HCEC 1CT (cell line): ENCODE results near the gene PTGIR.

ENCODE experiments used
- DNase-seq: peaks from one replicate; pipeline ENCODE4 v3.0.0-alpha.2; 2017

PTGIR gene

GRCh38 chr19:46624958-46625661 is at the start of gene PTGIR:
Gene PTGIR (minus strand): TSS chr19:46625089. CDS start chr19:46624225, 864 bp downstream.
- peak; percentile 70 for DNase-seq

DNA sequence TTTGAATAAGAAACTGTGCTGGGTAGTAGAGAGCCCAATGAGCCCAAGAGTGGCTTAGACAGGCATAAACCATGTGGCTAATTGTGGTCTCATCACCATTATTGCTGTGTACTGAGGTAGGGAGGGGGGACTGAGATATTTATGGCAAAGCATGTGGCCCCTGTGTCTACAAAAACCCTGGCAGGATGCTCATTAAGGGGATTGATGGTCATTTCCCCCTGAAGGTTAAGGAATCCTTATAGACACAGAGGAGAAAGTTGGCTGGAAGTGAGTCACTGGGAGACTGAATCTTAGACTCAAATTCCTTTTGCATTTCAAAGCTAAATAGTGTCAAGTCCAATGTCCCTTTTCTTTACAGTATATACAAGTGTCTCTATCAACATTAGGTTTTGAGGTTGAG is 45.9 kb upstream of the PTGIR start:
- peak; percentile 2 for DNase-seq

GRCh38 chr19:46668662-46669061 is 43.8 kb upstream of the PTGIR start:
- no peak for DNase-seq

- no peak for DNase-seq
These were observed 40.2 kb upstream of the PTGIR start for GRCh38 chr19:46665072-46665471.

DNA sequence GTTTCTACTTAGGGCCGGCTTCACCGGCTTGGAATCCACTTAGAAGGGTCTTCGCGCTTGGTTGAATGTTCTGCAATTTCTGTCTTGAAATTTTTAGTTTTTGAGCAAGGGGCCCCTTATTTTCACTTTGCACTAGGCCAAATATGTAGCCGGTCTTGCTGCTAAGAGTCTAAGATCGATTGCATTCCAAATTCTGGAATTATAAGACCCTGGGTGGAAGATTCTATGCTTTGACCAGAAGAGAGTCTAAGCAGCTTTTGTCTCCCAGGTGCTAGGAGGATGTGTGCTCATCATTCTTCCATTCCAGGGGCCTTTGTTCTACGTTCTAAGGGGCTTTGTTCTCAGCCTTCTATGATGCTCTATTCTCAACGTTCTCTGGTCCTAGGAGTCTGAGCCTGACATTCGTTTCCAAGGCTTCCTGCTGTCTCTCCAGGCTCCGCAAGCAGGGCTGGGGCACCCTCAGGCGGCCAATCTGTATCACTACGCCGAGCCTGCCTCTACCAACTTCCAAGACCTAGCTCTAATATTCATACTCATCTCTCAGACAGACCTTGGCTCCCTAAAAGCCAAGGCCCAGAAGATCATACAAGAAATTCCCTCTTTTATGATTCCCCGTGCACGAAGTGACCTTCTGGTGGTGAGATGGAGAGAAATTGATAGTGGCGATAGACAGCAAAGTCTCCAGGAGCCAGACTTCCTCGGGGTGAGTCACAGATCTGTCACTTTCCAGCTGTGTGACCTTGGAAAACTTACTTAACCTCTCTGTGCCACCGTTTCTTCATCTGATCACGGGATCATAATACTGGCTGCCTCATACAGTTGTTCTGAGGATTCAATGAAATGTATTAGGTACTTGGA is 37.1 kb upstream of the PTGIR start:
- peak; percentile 91 for DNase-seq

DNA sequence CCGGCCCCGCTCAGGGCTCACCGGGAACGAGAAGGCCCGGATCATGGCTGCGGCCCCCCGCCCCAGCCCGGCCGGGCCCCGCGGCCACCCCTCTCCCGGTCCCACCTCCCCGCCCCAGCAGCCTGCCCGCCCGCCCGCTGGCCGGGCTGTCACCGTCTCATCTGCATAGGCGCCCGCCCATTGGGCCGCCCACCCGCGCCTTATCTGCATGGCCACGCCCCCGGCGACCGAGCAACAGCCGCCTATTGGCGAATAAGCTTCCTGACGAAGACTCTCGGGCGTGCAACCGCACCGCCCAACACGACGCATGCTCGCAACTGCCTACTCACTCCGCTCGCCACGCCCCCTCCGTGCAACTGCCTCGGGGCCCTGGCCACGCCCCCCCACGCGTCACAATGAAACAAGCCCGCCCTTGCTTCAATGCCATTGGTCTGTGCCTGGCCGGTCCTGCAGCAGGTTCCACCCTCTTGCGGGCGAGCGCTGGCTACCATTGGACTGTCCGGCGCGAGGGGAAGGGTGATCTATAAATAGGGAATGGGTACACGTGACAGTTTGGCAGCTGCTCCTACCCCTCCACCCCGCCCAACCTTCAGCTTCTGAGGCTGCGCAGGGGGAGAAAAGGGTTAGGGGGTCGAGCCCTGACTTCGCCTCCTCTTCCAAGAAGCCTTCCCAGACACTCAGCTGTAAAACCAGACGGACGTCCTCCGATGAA is 36.3 kb upstream of the PTGIR start, which contains the start of gene DACT3:
Gene DACT3, minus strand, starts transcription at position 163 of the 712 bp plus-strand sequence. Its CDS starts 118 bp downstream, at position 45.
- DNase-seq = peak; percentile 100

DNA sequence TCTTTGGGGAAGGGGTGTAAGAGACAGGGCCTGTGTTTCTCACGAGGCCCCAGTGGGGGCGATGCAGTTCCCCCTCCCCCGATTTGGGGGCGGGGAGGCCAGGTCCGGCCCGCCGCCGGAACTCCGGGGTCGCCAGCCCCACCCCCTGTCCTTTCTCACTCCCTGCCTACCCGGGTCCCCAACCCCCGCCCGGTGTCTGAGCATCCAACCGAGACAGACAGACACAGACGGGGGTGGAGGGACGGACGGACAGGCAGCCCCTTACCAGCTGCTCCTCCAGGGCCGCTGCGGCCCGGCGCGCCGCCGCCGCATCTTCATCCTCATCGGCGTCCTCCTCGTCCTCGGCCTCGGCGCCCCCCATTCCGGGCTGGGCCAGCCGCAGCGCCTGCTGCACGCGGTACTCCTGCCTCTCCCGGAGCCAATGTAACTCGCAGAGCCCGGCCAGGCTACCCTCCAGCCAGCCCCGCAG is 35.7 kb upstream of the PTGIR start:
- peak; percentile 4 for DNase-seq

GRCh38 chr19:46660008-46660517 is 35.2 kb upstream of the PTGIR start:
- DNase-seq = no peak

GRCh38 chr19:46659151-46660007 is 34.5 kb upstream of the PTGIR start:
- DNase-seq = peak; percentile 16

- no peak for DNase-seq
These were observed 31.7 kb upstream of the PTGIR start for GRCh38 chr19:46656541-46656940.

- DNase-seq = no peak
These were observed 29.8 kb upstream of the PTGIR start for GRCh38 chr19:46654621-46655152.

DNA sequence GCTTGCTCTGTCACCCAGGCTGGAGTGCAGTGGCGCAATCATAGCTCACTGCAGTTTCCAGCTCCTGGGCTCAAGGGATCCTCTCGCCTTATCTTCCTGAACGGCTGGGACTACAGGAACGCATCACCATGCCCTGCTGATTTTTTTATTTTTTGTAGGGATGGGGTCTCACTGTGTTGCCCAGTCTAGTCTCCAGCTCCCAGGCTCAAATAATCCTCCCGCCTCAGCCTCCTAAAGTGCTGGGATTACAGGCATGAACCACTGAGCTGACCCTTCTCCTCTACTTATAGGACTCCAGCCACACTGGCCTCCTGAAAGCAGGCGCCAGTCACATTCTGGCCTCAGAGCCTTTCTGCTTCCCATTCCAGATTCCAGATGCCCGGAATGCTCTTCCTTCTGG is 25.6 kb upstream of the PTGIR start:
- DNase-seq = no peak

GRCh38 chr19:46648961-46649960 is 24.4 kb upstream of the PTGIR start:
- no peak for DNase-seq

- no peak for DNase-seq
These were observed 23.4 kb upstream of the PTGIR start for GRCh38 chr19:46648060-46648960.

DNA sequence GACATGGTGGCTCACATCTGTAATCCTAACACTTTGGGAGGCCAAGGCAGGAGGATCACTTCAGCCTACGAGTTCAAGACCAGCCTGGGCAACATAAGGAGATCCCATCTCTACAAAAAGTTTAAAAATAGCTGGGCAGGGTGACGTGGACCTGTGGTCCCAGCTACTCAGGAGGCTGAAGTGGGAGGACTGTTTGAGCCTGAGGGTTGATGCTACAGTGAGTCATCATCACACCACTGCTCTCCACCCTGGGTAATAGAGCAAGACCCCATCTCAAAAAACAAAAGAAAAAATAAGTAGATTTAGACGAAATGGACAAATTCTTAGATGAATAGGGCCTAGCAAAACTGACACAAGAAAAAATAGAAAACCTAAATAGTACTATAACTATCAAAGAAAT is 21.5 kb upstream of the PTGIR start:
- no peak for DNase-seq

GRCh38 chr19:46644720-46645119 is 19.8 kb upstream of the PTGIR start:
- DNase-seq = no peak

GRCh38 chr19:46640656-46641055 is 15.8 kb upstream of the PTGIR start:
- no peak for DNase-seq

GRCh38 chr19:46639358-46640182 is 14.7 kb upstream of the PTGIR start:
- peak; percentile 68 for DNase-seq
